Activated T-cell treated with anti-CD3 and anti-CD28 coated beads, Interleukin-2, amount 50 U/mL, for 1 hour (primary cell): ENCODE measurements around the gene KAZALD1.
A peak's percentile ranks its signal among the peaks of the same experiment; 100 is the strongest.

ENCODE experiments used
- DNase-seq: peaks from one replicate; pipeline ENCODE4 v3.0.0-alpha.2; 2020

KAZALD1 gene

GRCh38 chr10:101067356-101068083 lies 5.7 kb downstream of the KAZALD1 start:
- DNase-seq, result peak; percentile 76

- no peak for DNase-seq
Observed at GRCh38 chr10:101069441-101069840, 7.7 kb downstream of the KAZALD1 start.

GRCh38 chr10:101070098-101070497 lies 8.3 kb downstream of the KAZALD1 start:
- DNase-seq, result no peak

GRCh38 chr10:101071267-101071884 lies 9.6 kb downstream of the KAZALD1 start:
- DNase-seq, result no peak

GRCh38 chr10:101071885-101072433 lies 10.2 kb downstream of the KAZALD1 start:
- DNase-seq, result no peak

GRCh38 chr10:101072923-101073322 lies 11.1 kb downstream of the KAZALD1 start:
- no peak for DNase-seq

- no peak for DNase-seq
Observed at GRCh38 chr10:101073631-101074030, 11.8 kb downstream of the KAZALD1 start.

GRCh38 chr10:101075775-101076174 lies 14.0 kb downstream of the KAZALD1 start:
- DNase-seq, result no peak

- no peak for DNase-seq
Observed at GRCh38 chr10:101076630-101077029, 14.8 kb downstream of the KAZALD1 start.

GRCh38 chr10:101079874-101080273 lies 18.1 kb downstream of the KAZALD1 start:
- no peak for DNase-seq

GRCh38 chr10:101080933-101081931 lies 19.4 kb downstream of the KAZALD1 start:
- DNase-seq, result no peak

GRCh38 chr10:101085846-101086245 lies 24.1 kb downstream of the KAZALD1 start:
- DNase-seq, result no peak

- DNase-seq, result no peak
Observed at GRCh38 chr10:101087376-101087775, 25.6 kb downstream of the KAZALD1 start.

GRCh38 chr10:101087965-101088364 lies 26.2 kb downstream of the KAZALD1 start:
- no peak for DNase-seq

GRCh38 chr10:101089520-101090299 lies 27.9 kb downstream of the KAZALD1 start:
- DNase-seq, result no peak

- no peak for DNase-seq
Observed at GRCh38 chr10:101090597-101090996, 28.8 kb downstream of the KAZALD1 start.

GRCh38 chr10:101091546-101092290 lies 29.9 kb downstream of the KAZALD1 start:
- no peak for DNase-seq

- no peak for DNase-seq
Observed at GRCh38 chr10:101092881-101093354, 31.1 kb downstream of the KAZALD1 start.

- DNase-seq, result no peak
Observed at GRCh38 chr10:101094121-101094879, 32.5 kb downstream of the KAZALD1 start.

- no peak for DNase-seq
Observed at GRCh38 chr10:101095004-101095403, 33.2 kb downstream of the KAZALD1 start.
